ENCODE results near the gene RAMACL. TPM values are rescaled to one million over a fixed set of nuclear protein-coding genes. Genes with fewer than 3 reads are reported as not detected.

RAMACL gene
- total RNA-seq, 1 experiment from 2014 or later: 2.2 TPM

DNA sequence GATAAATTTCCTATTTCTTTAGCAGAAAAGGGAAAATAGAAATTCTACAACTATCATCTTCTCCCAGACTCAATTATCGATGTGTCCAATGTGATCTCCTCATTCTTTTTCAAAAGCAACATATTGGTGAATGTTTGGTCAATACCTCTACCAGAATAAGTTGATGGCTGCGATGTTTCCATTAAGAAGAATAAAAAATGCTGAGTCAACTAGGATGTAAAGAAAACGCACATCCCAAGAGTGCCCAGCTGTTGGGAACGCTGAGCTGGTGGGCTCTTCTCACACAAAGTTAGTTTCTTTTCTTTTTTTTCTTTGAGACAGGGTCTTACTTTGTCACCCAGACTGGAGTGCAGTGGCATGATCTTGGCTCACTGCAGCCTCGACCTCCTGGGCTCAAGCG lies 39.8 kb downstream of the RAMACL start:
- H3K4me1 Mint-ChIP-seq (ENCODE audit: low read depth, unreplicated experiment): peaks cover 18% of the 10 kb centered on the region
- peaks cover 5% of the 10 kb centered on the region for H3K36me3 Mint-ChIP-seq (ENCODE audit: insufficient read depth, unreplicated experiment)
- no peak for DNase-seq
- no TSS peak for BruUV-seq (replicated peaks)
- CTCF ChIA-PET: no interaction called here
- intact Hi-C loops (cut with micrococcal nuclease; ENCODE audit: unreplicated experiment): no loop called here
- no peak overlapping the region for H3K27ac Mint-ChIP-seq (ENCODE audit: unreplicated experiment)
- H3K27me3 Mint-ChIP-seq (ENCODE audit: unreplicated experiment): no peaks in the 10 kb centered on the region
- no peak for TF ChIP-seq CTCF (IDR thresholded peaks at IDR 0.05; ENCODE audit: unreplicated experiment)
- H3K4me3 Mint-ChIP-seq (ENCODE audit: low read depth, unreplicated experiment): no peak overlapping the region
- no peaks in the 10 kb centered on the region for H3K9me3 Mint-ChIP-seq (ENCODE audit: low read depth, unreplicated experiment)

DNA sequence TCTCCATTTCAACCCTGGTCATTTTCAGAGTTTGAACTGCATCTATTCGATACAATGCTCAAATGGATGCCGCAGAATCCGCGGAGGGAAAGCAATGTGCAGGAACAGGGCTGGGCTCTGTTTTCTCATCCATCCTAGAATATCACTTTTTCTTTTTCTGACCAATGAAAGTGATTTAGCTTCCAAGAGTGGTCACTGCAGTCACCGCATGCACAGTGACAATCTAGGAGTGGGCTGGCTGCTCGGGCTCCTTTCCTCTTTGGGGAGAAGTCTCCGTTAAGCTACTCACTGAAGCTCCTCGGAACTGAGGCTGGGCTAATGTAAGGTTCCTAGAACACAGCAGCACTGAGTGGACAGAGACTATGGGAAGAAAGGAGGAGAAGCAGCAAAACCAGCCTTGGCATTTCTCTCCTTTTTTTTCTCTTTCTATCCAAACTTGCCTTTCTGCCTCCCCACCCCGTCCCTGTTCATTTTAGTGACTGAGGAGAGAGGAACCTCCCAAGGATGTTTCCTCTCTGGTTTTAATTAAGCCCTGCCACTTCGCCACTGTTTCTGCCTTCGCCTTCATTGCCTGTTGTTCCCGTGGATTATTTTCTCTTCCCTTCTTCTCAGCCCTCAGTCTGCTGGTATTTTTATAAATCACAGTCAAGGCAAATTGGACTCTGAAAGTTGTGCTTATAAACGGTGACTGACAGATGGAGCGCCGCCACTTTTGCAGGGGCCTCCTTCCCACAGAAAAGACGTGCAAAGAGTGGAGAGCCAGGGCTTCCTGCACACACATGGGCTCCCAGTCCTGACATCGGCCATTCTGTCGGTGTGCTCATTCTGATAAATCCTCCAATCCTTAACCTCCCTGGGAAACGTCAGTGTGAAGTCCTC lies 41.1 kb downstream of the RAMACL start:
- no peak overlapping the region for H3K4me3 Mint-ChIP-seq (ENCODE audit: low read depth, unreplicated experiment)
- CTCF ChIA-PET: no interaction called here
- intact Hi-C loops (cut with micrococcal nuclease; ENCODE audit: unreplicated experiment): no loop called here
- H3K4me1 Mint-ChIP-seq (ENCODE audit: low read depth, unreplicated experiment): peaks cover 30% of the 10 kb centered on the region
- no peaks in the 10 kb centered on the region for H3K9me3 Mint-ChIP-seq (ENCODE audit: low read depth, unreplicated experiment)
- no TSS peak for BruUV-seq (replicated peaks)
- no peak for DNase-seq
- H3K27ac Mint-ChIP-seq (ENCODE audit: unreplicated experiment): no peak overlapping the region
- no peak for TF ChIP-seq CTCF (IDR thresholded peaks at IDR 0.05; ENCODE audit: unreplicated experiment)
- peaks cover 11% of the 10 kb centered on the region for H3K36me3 Mint-ChIP-seq (ENCODE audit: insufficient read depth, unreplicated experiment)
- H3K27me3 Mint-ChIP-seq (ENCODE audit: unreplicated experiment): no peaks in the 10 kb centered on the region

- H3K4me3 Mint-ChIP-seq (ENCODE audit: low read depth, unreplicated experiment): no peak overlapping the region
- no TSS peak for BruUV-seq (replicated peaks)
- no peak overlapping the region for H3K27ac Mint-ChIP-seq (ENCODE audit: unreplicated experiment)
- intact Hi-C loops (cut with micrococcal nuclease; ENCODE audit: unreplicated experiment): loop anchor here (5.0 kb wide), 1 partner anchor 83 kb away; the partner anchor contains the start of gene RPS6KA2
- no peaks in the 10 kb centered on the region for H3K27me3 Mint-ChIP-seq (ENCODE audit: unreplicated experiment)
- no peaks in the 10 kb centered on the region for H3K9me3 Mint-ChIP-seq (ENCODE audit: low read depth, unreplicated experiment)
- CTCF ChIA-PET: no interaction called here
- H3K36me3 Mint-ChIP-seq (ENCODE audit: insufficient read depth, unreplicated experiment): peaks cover 11% of the 10 kb centered on the region
- DNase-seq: no peak
- no peak for TF ChIP-seq CTCF (IDR thresholded peaks at IDR 0.05; ENCODE audit: unreplicated experiment)
- H3K4me1 Mint-ChIP-seq (ENCODE audit: low read depth, unreplicated experiment): peaks cover 30% of the 10 kb centered on the region
Observed at GRCh38 chr6:166544296-166544605, 42.2 kb downstream of the RAMACL start.

GRCh38 chr6:166543603-166544295 lies 42.7 kb downstream of the RAMACL start:
- Mint-ChIP-seq H3K36me3 (ENCODE audit: insufficient read depth, unreplicated experiment) (peaks cover 11% of the 10 kb centered on the region), H3K27ac (ENCODE audit: unreplicated experiment) (no peak overlapping the region), H3K27me3 (ENCODE audit: unreplicated experiment) (no peaks in the 10 kb centered on the region), H3K4me1 (ENCODE audit: low read depth, unreplicated experiment) (peaks cover 30% of the 10 kb centered on the region), H3K9me3 (ENCODE audit: low read depth, unreplicated experiment) (no peaks in the 10 kb centered on the region), H3K4me3 (ENCODE audit: low read depth, unreplicated experiment) (no peak overlapping the region)
- TF ChIP-seq CTCF (IDR thresholded peaks at IDR 0.05; ENCODE audit: unreplicated experiment): no peak
- DNase-seq: no peak
- CTCF ChIA-PET: no interaction called here
- intact Hi-C loops (cut with micrococcal nuclease; ENCODE audit: unreplicated experiment): loop anchor here (5.0 kb wide), 1 partner anchor 84 kb away; the partner anchor contains the start of gene RPS6KA2
- no TSS peak for BruUV-seq (replicated peaks)

Data from Calu3 (cell line).